Right lobe of liver (tissue), 4 donors: ENCODE data around the gene STRBP.

Experiments used
- POLR2A ChIP-seq: fragments of 450-650 bp; IDR thresholded peaks from one replicate; pipeline ENCODE4 v1.6.1; 2017; ENCODE audit warnings: antibody characterized with exemption, mild to moderate bottlenecking
- TF ChIP-seq, protein P1 (sequence below), 4 donors: fragments of 200-600 bp in 3 of 4; fragments of 450-650 bp in 1 of 4; IDR thresholded peaks; one replicate each; pipeline versions ENCODE4 v1.5.1 to v1.8.0; 2016 to 2022; ENCODE audit warnings: antibody characterized with exemption in 4 of 4, mild to moderate bottlenecking in 2 of 4
- donor health status: DM: no; HTN: no; CAD: no.
- donor health status: DM: no; HTN: no; CAD: no.
- donor health status: DM: no; HTN: yes; CAD: no.

DNA sequence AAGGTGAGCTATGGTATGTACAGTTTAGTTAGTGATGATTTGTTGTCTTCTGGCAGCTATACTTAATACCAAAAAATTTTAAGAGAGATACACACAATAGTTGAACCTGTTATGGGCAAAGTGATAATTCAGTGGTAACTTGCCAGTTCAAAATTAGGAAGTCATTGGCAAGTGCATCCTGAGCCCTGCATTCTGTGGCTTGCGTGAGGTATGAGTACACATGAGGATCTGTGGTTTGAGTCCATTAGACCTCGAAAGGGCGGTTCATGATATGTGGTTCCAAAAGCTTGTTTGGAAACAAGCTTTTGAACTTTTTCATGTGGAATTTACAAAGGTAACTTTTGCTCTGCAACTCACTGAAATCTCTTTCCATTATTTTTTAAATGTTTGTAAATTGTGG, 187.9 kb downstream of the STRBP start:
- TF ChIP-seq, protein P1, sequence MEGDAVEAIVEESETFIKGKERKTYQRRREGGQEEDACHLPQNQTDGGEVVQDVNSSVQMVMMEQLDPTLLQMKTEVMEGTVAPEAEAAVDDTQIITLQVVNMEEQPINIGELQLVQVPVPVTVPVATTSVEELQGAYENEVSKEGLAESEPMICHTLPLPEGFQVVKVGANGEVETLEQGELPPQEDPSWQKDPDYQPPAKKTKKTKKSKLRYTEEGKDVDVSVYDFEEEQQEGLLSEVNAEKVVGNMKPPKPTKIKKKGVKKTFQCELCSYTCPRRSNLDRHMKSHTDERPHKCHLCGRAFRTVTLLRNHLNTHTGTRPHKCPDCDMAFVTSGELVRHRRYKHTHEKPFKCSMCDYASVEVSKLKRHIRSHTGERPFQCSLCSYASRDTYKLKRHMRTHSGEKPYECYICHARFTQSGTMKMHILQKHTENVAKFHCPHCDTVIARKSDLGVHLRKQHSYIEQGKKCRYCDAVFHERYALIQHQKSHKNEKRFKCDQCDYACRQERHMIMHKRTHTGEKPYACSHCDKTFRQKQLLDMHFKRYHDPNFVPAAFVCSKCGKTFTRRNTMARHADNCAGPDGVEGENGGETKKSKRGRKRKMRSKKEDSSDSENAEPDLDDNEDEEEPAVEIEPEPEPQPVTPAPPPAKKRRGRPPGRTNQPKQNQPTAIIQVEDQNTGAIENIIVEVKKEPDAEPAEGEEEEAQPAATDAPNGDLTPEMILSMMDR (IDR thresholded peaks at IDR 0.05), result no peak
- no peak for TF ChIP-seq POLR2A
